HepG2 (cell line): ENCODE data around the gene SMIM31. TPM values are rescaled to one million over a fixed set of nuclear protein-coding genes. Genes with fewer than 3 reads are reported as not detected.

Source experiments
- ATAC-seq: fragments of 200-7000 bp; cut with Tn5 transposase; 3 replicates; pipeline ENCODE4 v1.9.1; 2020; ENCODE audit warnings: mild to moderate bottlenecking, moderate library complexity
- BruUV-seq: library from RNA; stranded (reverse); fragments of 400-500 nt; replicated peaks from 2 replicates; lab custom pipeline; 2021; lab: Mats Ljungman, UMichigan
- CTCF ChIA-PET: fragments of 300-600 bp; formaldehyde crosslinking; extraction: SDS; loops from one replicate; lab custom pipeline; 2021; ENCODE audit warnings: low total read pairs, inconsistent platforms, low intra/inter-chr PET ratio; lab: Yijun Ruan, JAX
- POLR2A ChIA-PET: fragments of 350-600 bp; sonication (Branson Sonifier 250); formaldehyde crosslinking; loops from one replicate; lab custom pipeline; 2020; ENCODE audit warnings: antibody characterized with exemption, inconsistent platforms; lab: Yijun Ruan, JAX
- DNase-seq: peaks from one replicate; pipeline ENCODE4 v3.0.0-alpha.2; 2015; ENCODE audit warnings: low spot score
- FAIRE-seq: peaks from 3 replicates; lab custom pipeline; 2011; peaks lifted over from hg19 to GRCh38; lab: Jason Lieb, UNC
- H2AFZ ChIP-seq: one replicate; pipeline ENCODE4 v1.6.1; 2011; ENCODE audit warnings: low read length, inconsistent platforms
- H3K27ac ChIP-seq: fragments of 300-600 bp; 3 replicates; pipeline ENCODE4 v1.8.0; 2011; ENCODE audit warnings: mixed run types, mild to moderate bottlenecking, mixed read lengths, low read length, inconsistent platforms; ENCODE audit not compliant: insufficient read depth; ENCODE audit errors: extremely low read length
- H3K27me3 ChIP-seq, 2 experiments: fragments of 200-600 bp in 1 of 2; 2 replicates in 1 of 2; 3 replicates in 1 of 2; pipeline versions ENCODE4 v1.6.0 to v1.8.0; 2011; ENCODE audit warnings: low read length in 2 of 2, mild to moderate bottlenecking in 2 of 2, moderate library complexity in 2 of 2, inconsistent platforms in 1 of 2; ENCODE audit not compliant: insufficient read depth in 2 of 2, control insufficient read depth in 1 of 2
- H3K36me3 ChIP-seq, 2 experiments: fragments of 200-600 bp in 1 of 2; replicated peaks in 1 of 2; 2 replicates in 1 of 2; 3 replicates in 1 of 2; pipeline versions ENCODE4 v1.5.1 to v1.8.0; 2011; ENCODE audit warnings: low read length in 2 of 2, inconsistent platforms in 1 of 2; ENCODE audit not compliant: insufficient read depth in 2 of 2, control insufficient read depth in 1 of 2
- H3K4me1 ChIP-seq: 2 replicates; pipeline ENCODE4 v1.5.1; 2012; ENCODE audit warnings: low read length, inconsistent platforms; ENCODE audit not compliant: insufficient read depth
- H3K4me2 ChIP-seq: 2 replicates; pipeline ENCODE4 v1.6.0; 2011; ENCODE audit warnings: low read depth, low read length, inconsistent platforms
- H3K4me3 ChIP-seq, 3 experiments: fragments of 200-600 bp in 1 of 3; sonication (generic), shearing (Covaris generic) in 1 of 3; replicated peaks in 1 of 3; 2 replicates each; pipeline ENCODE4 v1.5.1; 2011 to 2016; ENCODE audit warnings: low read length in 3 of 3, inconsistent platforms in 2 of 3, low read depth in 2 of 3, mild to moderate bottlenecking in 2 of 3, control low read depth in 1 of 3, mixed read lengths in 1 of 3; ENCODE audit not compliant: insufficient read depth in 1 of 3
- H3K79me2 ChIP-seq: one replicate; pipeline ENCODE4 v1.6.1; 2011; ENCODE audit warnings: low read length, inconsistent platforms; ENCODE audit not compliant: insufficient read depth
- H3K9ac ChIP-seq: 2 replicates; pipeline ENCODE4 v1.6.0; 2011; ENCODE audit warnings: mild to moderate bottlenecking, low read depth, low read length, inconsistent platforms; ENCODE audit not compliant: insufficient read depth
- H3K9me3 ChIP-seq: 2 replicates; pipeline ENCODE4 v1.5.1; 2012; ENCODE audit warnings: mild to moderate bottlenecking, low read length
- H4K20me1 ChIP-seq: 2 replicates; pipeline ENCODE4 v1.6.0; 2011; ENCODE audit warnings: inconsistent platforms, mild to moderate bottlenecking, low read length, moderate library complexity; ENCODE audit not compliant: insufficient read depth
- CBX2 ChIP-seq, 2 experiments: fragments of 200-600 bp in 1 of 2; sonication (generic); formaldehyde crosslinking in 1 of 2; IDR thresholded peaks; 2 replicates each; pipeline versions ENCODE4 v1.7.0 to v1.8.1; 2018 to 2022; ENCODE audit warnings: low read depth in 2 of 2, low read length in 1 of 2, mild to moderate bottlenecking in 1 of 2, missing genetic modification reagents in 1 of 2
- DNMT1 ChIP-seq: sonication (generic); formaldehyde crosslinking; IDR thresholded peaks from 2 replicates; pipeline ENCODE4 v1.5.1; 2020; ENCODE audit warnings: mild to moderate bottlenecking, missing genetic modification reagents
- GFI1 ChIP-seq: sonication (generic); formaldehyde crosslinking; IDR thresholded peaks from 2 replicates; pipeline ENCODE4 v1.5.0; 2020; ENCODE audit warnings: missing genetic modification reagents, mild to moderate bottlenecking, borderline replicate concordance
- KDM5A ChIP-seq: fragments of 200-600 bp; sonication (generic); IDR thresholded peaks from 2 replicates; pipeline ENCODE4 v1.7.0; 2018; ENCODE audit warnings: antibody characterized with exemption, mild to moderate bottlenecking, low read length, borderline replicate concordance
- MTA3 ChIP-seq: sonication (generic); formaldehyde crosslinking; IDR thresholded peaks from 2 replicates; pipeline ENCODE4 v1.4.0; 2020; ENCODE audit warnings: missing genetic modification reagents
- NPAS2 ChIP-seq: sonication (generic); formaldehyde crosslinking; IDR thresholded peaks from 2 replicates; pipeline ENCODE4 v1.8.0; 2022; ENCODE audit warnings: mild to moderate bottlenecking, missing genetic modification reagents, borderline replicate concordance
- PTBP1 ChIP-seq: fragments of 200-400 bp; formaldehyde crosslinking; IDR thresholded peaks from 2 replicates; pipeline ENCODE4 v1.6.1; 2018; ENCODE audit warnings: low read length, low read depth; ENCODE audit not compliant: poor library complexity, severe bottlenecking
- RXRB ChIP-seq: IDR thresholded peaks from 2 replicates; pipeline ENCODE4 v1.6.1; 2016; ENCODE audit warnings: borderline replicate concordance, missing genetic modification reagents, missing compliant biosample characterization
- ZKSCAN8 ChIP-seq: IDR thresholded peaks from 2 replicates; pipeline ENCODE4 v1.6.1; 2016; ENCODE audit warnings: borderline replicate concordance, missing genetic modification reagents, missing compliant biosample characterization
- ZNF234 ChIP-seq: sonication (generic); formaldehyde crosslinking; conservative IDR thresholded peaks from 2 replicates; pipeline ENCODE4 v1.5.1; 2020; ENCODE audit warnings: mild to moderate bottlenecking, missing genetic modification reagents
- WGBS: methylation state at CpG from one replicate; pipeline ENCODE4 v1.1.6; 2017; ENCODE audit warnings: low lambda C conversion rate; 5-methylcytosine and 5-hydroxymethylcytosine counted together
- in situ Hi-C: cut with HindIII; loops from 2 replicates; pipeline ENCODE4 v1.10.0; 2017; ENCODE audit warnings: low pct_unique_long_range_greater_than_20kb; ENCODE audit not compliant: extremely low pct_ligation_motif_present
- intact Hi-C: fragments of 100-400 bp; cut with micrococcal nuclease; formaldehyde crosslinking; loops from one replicate; pipeline ENCODE4 v1.10.0; 2022; ENCODE audit not compliant: unreplicated experiment
- polyA plus RNA-seq, 8 experiments: library from polyadenylated mRNA; depleted of rRNA in 3 of 8; stranded (reverse) in 7 of 8; unstranded in 1 of 8; fragments of >200 nt; fragmentation: Illumina TruSeq in 4 of 8; extraction: Trizol in 4 of 8; gene quantifications; 2 replicates each; pipeline versions ENCODE4 v1.2.1 to v1.2.3, GENCODE V29; 2011 to 2016; ENCODE audit warnings: low read depth in 4 of 8, missing spikeins in 1 of 8, mixed read lengths in 1 of 8; ENCODE audit not compliant: insufficient read depth in 1 of 8
- total RNA-seq, 5 experiments: library from RNA; depleted of rRNA; stranded (reverse); fragments of >200 nt; fragmentation: Illumina TruSeq; extraction: Trizol; gene quantifications; 2 replicates each; pipeline ENCODE4 v1.2.3, GENCODE V29; 2016; ENCODE audit warnings: low read depth in 1 of 5
- TF ChIP-seq, protein P1 (sequence below): sonication (generic); formaldehyde crosslinking; IDR thresholded peaks from 2 replicates; pipeline ENCODE4 v1.4.0; 2020; ENCODE audit warnings: mild to moderate bottlenecking, low read depth, missing genetic modification reagents

SMIM31 gene
- total and polyA plus RNA-seq, 2 of the 13 experiments (the other 11 are each of a cell fraction or from before 2014, with no cell fraction given): not detected

DNA sequence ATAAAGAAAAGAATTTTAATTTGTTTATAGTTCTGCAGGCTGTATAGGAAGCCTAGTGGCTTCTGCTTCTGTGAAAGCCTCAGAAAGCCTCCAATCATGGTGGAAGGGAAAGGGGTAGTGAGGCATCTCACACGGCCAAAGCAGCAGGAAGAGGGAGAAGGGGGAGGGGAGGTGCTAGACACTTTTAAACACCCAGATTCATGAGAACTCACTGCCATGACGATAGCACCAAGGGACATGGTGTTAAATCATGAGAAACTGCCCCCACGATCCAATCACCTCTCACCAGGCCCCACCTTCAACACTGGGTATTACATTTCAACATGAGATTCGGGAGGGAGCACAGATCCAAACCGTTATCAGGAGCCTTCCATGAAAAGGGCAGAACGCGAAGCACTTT is 18.1 kb downstream of the SMIM31 start:
- TF ChIP-seq NPAS2 (CRISPR knock-in tag) (no peak), RXRB (CRISPR knock-in tag) (no peak), CBX2 (IDR thresholded peaks at IDR 0.05; ENCODE audit: low read depth, low read length) (no peak), CBX2 (CRISPR knock-in tag; IDR thresholded peaks at IDR 0.05; ENCODE audit: low read depth) (no peak), ZKSCAN8 (no peak)
- TF ChIP-seq, all 625 proteins: peak for 0

DNA sequence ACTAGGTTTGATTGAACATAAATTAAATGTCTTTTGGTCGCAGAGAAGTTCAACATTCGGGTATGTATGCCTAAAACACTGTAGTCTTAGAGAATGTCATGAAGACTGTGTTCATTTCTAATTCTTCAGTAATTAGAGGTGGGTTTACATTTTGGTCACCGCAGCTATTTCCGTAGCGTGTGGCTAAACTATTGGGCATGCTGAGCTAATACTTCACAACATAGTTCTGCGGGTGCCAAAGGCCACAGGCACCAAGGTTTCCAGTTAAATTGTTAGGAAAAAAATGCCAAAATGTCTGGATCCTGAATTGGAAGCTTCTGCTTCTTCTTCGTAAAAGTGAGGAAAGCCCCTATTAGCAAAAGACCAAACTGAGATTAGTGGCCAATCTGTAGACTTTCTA is 25.1 kb downstream of the SMIM31 start:
- Histone ChIP-seq H4K20me1 (no peaks in the 10 kb centered on the region), H3K27ac (no peak overlapping the region), H2AFZ (no peak overlapping the region), H3K9me3 (no peaks in the 10 kb centered on the region), H3K9ac (no peak overlapping the region), H3K79me2 (no peaks in the 10 kb centered on the region), H3K4me2 (no peak overlapping the region), H3K4me1 (no peaks in the 10 kb centered on the region), H3K36me3 (no peaks in the 10 kb centered on the region), H3K27me3 (no peaks in the 10 kb centered on the region), H3K4me3 (no peak overlapping the region)
- TF ChIP-seq ZNF234 (no peak), CBX2 (IDR thresholded peaks at IDR 0.05; ENCODE audit: low read depth, low read length) (no peak), CBX2 (CRISPR knock-in tag; IDR thresholded peaks at IDR 0.05; ENCODE audit: low read depth) (no peak), KDM5A (no peak), PTBP1 (no peak), MTA3 (CRISPR knock-in tag) (no peak), GFI1 (CRISPR knock-in tag) (no peak), DNMT1 (no peak)
- TF ChIP-seq, protein P1, sequence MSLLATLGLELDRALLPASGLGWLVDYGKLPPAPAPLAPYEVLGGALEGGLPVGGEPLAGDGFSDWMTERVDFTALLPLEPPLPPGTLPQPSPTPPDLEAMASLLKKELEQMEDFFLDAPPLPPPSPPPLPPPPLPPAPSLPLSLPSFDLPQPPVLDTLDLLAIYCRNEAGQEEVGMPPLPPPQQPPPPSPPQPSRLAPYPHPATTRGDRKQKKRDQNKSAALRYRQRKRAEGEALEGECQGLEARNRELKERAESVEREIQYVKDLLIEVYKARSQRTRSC (CRISPR knock-in tag): no peak
- in situ Hi-C loops: no loop called here
- no peak for DNase-seq
- no peak for ATAC-seq
- intact Hi-C loops: loop anchor here (1.0 kb wide), 4 partner anchors 105 to 318 kb away; no protein-coding TSS in a partner anchor
- WGBS: 38% methylated on average over 7 of the region's 7 CpGs
- ChIA-PET POLR2A (no interaction called here), CTCF (interaction anchor here (0.9 to 1.8 kb wide), 2 partner anchors 238 to 318 kb away, joined by 3 to 6 read pairs; no protein-coding TSS in a partner anchor)
- no TSS peak for BruUV-seq
- FAIRE-seq: no peak

More for the DNA sequence above, 18.1 kb downstream of the SMIM31 start:
- no peak overlapping the region for H3K9ac ChIP-seq
- no peak overlapping the region for H3K4me3 ChIP-seq
- no peak overlapping the region for H3K4me2 ChIP-seq
- H3K27me3 ChIP-seq: no peaks in the 10 kb centered on the region
- DNase-seq (no peak), FAIRE-seq (no peak), ATAC-seq (no peak)
- CTCF ChIA-PET: no interaction called here
- H3K27ac ChIP-seq: no peak overlapping the region
- in situ Hi-C loops: no loop called here
- 41% methylated on average over 6 of the region's 7 CpGs for WGBS
- H4K20me1 ChIP-seq: no peaks in the 10 kb centered on the region
- POLR2A ChIA-PET: no interaction called here
- H3K4me1 ChIP-seq: no peaks in the 10 kb centered on the region
- H3K79me2 ChIP-seq: no peaks in the 10 kb centered on the region
- no peaks in the 10 kb centered on the region for H3K36me3 ChIP-seq
- H3K9me3 ChIP-seq: no peaks in the 10 kb centered on the region
- intact Hi-C loops: no loop called here
- H2AFZ ChIP-seq: no peak overlapping the region
- no TSS peak for BruUV-seq
